ENCODE data around the gene NAT8L.

DNA sequence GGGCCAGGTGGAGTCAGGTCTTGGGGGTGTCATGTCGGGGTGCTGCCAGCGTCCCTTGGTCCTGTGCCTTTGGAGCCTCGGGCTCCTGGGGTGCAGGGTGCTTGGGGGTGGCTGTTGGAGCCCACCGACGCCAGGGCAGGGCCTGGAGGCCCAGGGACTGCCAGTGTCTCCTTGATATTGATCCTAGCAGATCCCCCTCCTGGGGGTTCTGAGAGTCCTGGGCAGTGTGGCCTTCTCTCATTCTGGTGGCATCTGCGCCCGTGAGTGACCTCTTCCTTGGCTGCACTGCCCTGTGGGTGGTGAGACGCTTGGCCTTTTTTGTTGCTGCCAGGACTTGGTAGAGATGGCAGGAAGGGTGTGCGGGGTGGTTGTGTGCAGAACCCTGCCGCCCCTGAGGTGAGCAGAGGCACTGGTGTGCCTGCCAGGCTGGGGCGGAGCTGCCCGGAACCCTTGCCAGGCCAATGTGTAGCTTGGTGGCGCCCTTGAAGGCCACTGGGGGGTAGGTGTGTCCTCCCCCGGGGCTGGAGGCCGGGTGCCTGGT lies 7.0 kb downstream of the NAT8L start:
- TF ChIP-seq, protein P1, sequence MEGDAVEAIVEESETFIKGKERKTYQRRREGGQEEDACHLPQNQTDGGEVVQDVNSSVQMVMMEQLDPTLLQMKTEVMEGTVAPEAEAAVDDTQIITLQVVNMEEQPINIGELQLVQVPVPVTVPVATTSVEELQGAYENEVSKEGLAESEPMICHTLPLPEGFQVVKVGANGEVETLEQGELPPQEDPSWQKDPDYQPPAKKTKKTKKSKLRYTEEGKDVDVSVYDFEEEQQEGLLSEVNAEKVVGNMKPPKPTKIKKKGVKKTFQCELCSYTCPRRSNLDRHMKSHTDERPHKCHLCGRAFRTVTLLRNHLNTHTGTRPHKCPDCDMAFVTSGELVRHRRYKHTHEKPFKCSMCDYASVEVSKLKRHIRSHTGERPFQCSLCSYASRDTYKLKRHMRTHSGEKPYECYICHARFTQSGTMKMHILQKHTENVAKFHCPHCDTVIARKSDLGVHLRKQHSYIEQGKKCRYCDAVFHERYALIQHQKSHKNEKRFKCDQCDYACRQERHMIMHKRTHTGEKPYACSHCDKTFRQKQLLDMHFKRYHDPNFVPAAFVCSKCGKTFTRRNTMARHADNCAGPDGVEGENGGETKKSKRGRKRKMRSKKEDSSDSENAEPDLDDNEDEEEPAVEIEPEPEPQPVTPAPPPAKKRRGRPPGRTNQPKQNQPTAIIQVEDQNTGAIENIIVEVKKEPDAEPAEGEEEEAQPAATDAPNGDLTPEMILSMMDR (IDR thresholded peaks at IDR 0.05; ENCODE audit: low read length), result no peak
- no peak for TF ChIP-seq EZH2 (IDR thresholded peaks at IDR 0.05; ENCODE audit: borderline replicate concordance, low read length)

Data from OCI-LY1 (cell line).